ENCODE data around the gene CEACAM20. TPM values are rescaled to one million over a fixed set of nuclear protein-coding genes. Genes with fewer than 3 reads are reported as not detected.

The CEACAM20 gene
- total RNA-seq, 1 donor from 2014 or later: not detected

- H3K4me1 ChIP-seq: no peaks in the 10 kb centered on the region
- no peaks in the 10 kb centered on the region for H4K20me1 ChIP-seq (ENCODE audit: low read depth)
- no peak overlapping the region for H3K27ac Mint-ChIP-seq
- no peaks in the 10 kb centered on the region for H3K36me3 ChIP-seq
- H3K79me2 ChIP-seq (ENCODE audit: low read depth): no peaks in the 10 kb centered on the region
- TF ChIP-seq EZH2phosphoT487 (IDR thresholded peaks at IDR 0.05) (no peak), EZH2 (IDR thresholded peaks at IDR 0.05) (no peak)
- TF ChIP-seq, protein P1, sequence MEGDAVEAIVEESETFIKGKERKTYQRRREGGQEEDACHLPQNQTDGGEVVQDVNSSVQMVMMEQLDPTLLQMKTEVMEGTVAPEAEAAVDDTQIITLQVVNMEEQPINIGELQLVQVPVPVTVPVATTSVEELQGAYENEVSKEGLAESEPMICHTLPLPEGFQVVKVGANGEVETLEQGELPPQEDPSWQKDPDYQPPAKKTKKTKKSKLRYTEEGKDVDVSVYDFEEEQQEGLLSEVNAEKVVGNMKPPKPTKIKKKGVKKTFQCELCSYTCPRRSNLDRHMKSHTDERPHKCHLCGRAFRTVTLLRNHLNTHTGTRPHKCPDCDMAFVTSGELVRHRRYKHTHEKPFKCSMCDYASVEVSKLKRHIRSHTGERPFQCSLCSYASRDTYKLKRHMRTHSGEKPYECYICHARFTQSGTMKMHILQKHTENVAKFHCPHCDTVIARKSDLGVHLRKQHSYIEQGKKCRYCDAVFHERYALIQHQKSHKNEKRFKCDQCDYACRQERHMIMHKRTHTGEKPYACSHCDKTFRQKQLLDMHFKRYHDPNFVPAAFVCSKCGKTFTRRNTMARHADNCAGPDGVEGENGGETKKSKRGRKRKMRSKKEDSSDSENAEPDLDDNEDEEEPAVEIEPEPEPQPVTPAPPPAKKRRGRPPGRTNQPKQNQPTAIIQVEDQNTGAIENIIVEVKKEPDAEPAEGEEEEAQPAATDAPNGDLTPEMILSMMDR (IDR thresholded peaks at IDR 0.05): no peak
- H3K9me3 ChIP-seq (ENCODE audit: low read depth): no peaks in the 10 kb centered on the region
- no peak overlapping the region for H3K4me3 ChIP-seq
- no peaks in the 10 kb centered on the region for H3F3A ChIP-seq (ENCODE audit: low read depth)
- no peak overlapping the region for H3K4me3 Mint-ChIP-seq
- H3K27ac ChIP-seq: no peak overlapping the region
- DNase-seq (ENCODE audit: low spot score): no peak
- H3K27me3 ChIP-seq: peaks cover 8% of the 10 kb centered on the region
- no peak overlapping the region for H2AFZ ChIP-seq (replicated peaks)
- H3K4me1 Mint-ChIP-seq: no peaks in the 10 kb centered on the region
- H3K9me3 Mint-ChIP-seq: peaks cover 10% of the 10 kb centered on the region
- H3K27me3 Mint-ChIP-seq (ENCODE audit: insufficient read depth, low read depth): no peaks in the 10 kb centered on the region
- H3K36me3 Mint-ChIP-seq: no peaks in the 10 kb centered on the region
- H3K9ac ChIP-seq: no peak overlapping the region
- no peak overlapping the region for H3K4me2 ChIP-seq
Observed at GRCh38 chr19:44515907-44516306, 13.6 kb downstream of the CEACAM20 start.

DNA sequence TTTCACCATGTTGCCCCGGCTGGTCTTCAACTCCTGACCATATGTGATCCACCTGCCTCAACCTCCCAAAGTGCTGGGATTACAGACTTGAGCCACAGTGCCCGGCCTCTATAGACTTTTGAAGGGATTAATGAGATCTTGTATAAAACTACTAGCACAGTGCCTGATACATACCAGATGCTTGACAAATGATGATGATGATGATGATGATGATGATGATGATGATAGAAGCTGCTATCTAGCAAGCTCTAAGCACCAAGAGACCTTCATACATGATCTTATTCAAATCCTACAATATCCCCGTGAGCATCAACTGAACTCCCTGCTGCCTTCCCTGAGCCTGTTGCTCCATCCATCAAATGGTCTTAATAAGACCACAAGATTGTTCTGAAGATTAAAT is 14.4 kb downstream of the CEACAM20 start:
- no peak overlapping the region for H3K27ac Mint-ChIP-seq
- DNase-seq (ENCODE audit: low spot score): no peak
- Histone ChIP-seq H4K20me1 (ENCODE audit: low read depth) (no peaks in the 10 kb centered on the region), H3K36me3 (no peaks in the 10 kb centered on the region), H3K27me3 (peaks cover 8% of the 10 kb centered on the region), H3F3A (ENCODE audit: low read depth) (no peaks in the 10 kb centered on the region), H3K4me1 (no peaks in the 10 kb centered on the region), H3K27ac (no peak overlapping the region), H3K9ac (no peak overlapping the region), H2AFZ (replicated peaks) (no peak overlapping the region), H3K4me3 (no peak overlapping the region), H3K79me2 (ENCODE audit: low read depth) (no peaks in the 10 kb centered on the region), H3K9me3 (ENCODE audit: low read depth) (no peaks in the 10 kb centered on the region), H3K4me2 (no peak overlapping the region)
- H3K27me3 Mint-ChIP-seq (ENCODE audit: insufficient read depth, low read depth): peaks cover 3% of the 10 kb centered on the region
- no peaks in the 10 kb centered on the region for H3K4me1 Mint-ChIP-seq
- no peaks in the 10 kb centered on the region for H3K36me3 Mint-ChIP-seq
- H3K4me3 Mint-ChIP-seq: no peak overlapping the region
- TF ChIP-seq EZH2 (IDR thresholded peaks at IDR 0.05): no peak
- TF ChIP-seq EZH2phosphoT487 (IDR thresholded peaks at IDR 0.05): no peak
- TF ChIP-seq, protein P1 (IDR thresholded peaks at IDR 0.05): no peak
- H3K9me3 Mint-ChIP-seq: peaks cover 10% of the 10 kb centered on the region

- H3K9me3 Mint-ChIP-seq: peaks cover 10% of the 10 kb centered on the region
- no peaks in the 10 kb centered on the region for H3K79me2 ChIP-seq (ENCODE audit: low read depth)
- no peaks in the 10 kb centered on the region for H3K36me3 ChIP-seq
- TF ChIP-seq, protein P1 (IDR thresholded peaks at IDR 0.05): peak; percentile 77
- no peak for TF ChIP-seq EZH2 (IDR thresholded peaks at IDR 0.05)
- no peaks in the 10 kb centered on the region for H3K4me1 ChIP-seq
- H3K27me3 Mint-ChIP-seq (ENCODE audit: insufficient read depth, low read depth): peaks cover 3% of the 10 kb centered on the region
- H3K9me3 ChIP-seq (ENCODE audit: low read depth): no peaks in the 10 kb centered on the region
- H3K4me3 ChIP-seq: no peak overlapping the region
- H3K4me3 Mint-ChIP-seq: no peak overlapping the region
- H3F3A ChIP-seq (ENCODE audit: low read depth): no peaks in the 10 kb centered on the region
- no peak overlapping the region for H3K9ac ChIP-seq
- no peak overlapping the region for H3K27ac Mint-ChIP-seq
- no peaks in the 10 kb centered on the region for H4K20me1 ChIP-seq (ENCODE audit: low read depth)
- no peak overlapping the region for H2AFZ ChIP-seq (replicated peaks)
- DNase-seq (ENCODE audit: low spot score): peak; percentile 69
- peaks cover 16% of the 10 kb centered on the region for H3K27me3 ChIP-seq
- no peaks in the 10 kb centered on the region for H3K36me3 Mint-ChIP-seq
- H3K4me1 Mint-ChIP-seq: no peaks in the 10 kb centered on the region
- no peak overlapping the region for H3K4me2 ChIP-seq
- H3K27ac ChIP-seq: no peak overlapping the region
Observed at GRCh38 chr19:44512326-44513298, 16.9 kb downstream of the CEACAM20 start.
